DOHH2 (cell line): ENCODE results near the gene B4GALNT3.

Experiments used
- H3F3A ChIP-seq: fragments of 200-600 bp; sonication (generic), shearing (Covaris generic); 2 replicates; pipeline ENCODE4 v1.6.0; 2016; ENCODE audit warnings: antibody characterized with exemption, mild to moderate bottlenecking; ENCODE audit not compliant: control insufficient read depth, insufficient read depth
- H3K27ac ChIP-seq: fragments of 200-600 bp; sonication (generic); 2 replicates; pipeline ENCODE4 v1.5.1; 2014; ENCODE audit warnings: low read depth, mild to moderate bottlenecking, low read length, moderate library complexity
- H3K27me3 ChIP-seq: fragments of 200-600 bp; sonication (generic); 2 replicates; pipeline ENCODE4 v1.6.1; 2014; ENCODE audit warnings: mild to moderate bottlenecking, low read length, mixed read lengths; ENCODE audit not compliant: control insufficient read depth
- H3K36me3 ChIP-seq: fragments of 200-600 bp; sonication (generic); 2 replicates; pipeline ENCODE4 v1.6.1; 2014; ENCODE audit warnings: mild to moderate bottlenecking, low read length, moderate library complexity, mixed read lengths; ENCODE audit not compliant: control insufficient read depth
- H3K4me1 ChIP-seq: fragments of 200-600 bp; sonication (generic); 2 replicates; pipeline ENCODE4 v1.6.1; 2014; ENCODE audit warnings: mild to moderate bottlenecking, low read length, mixed read lengths; ENCODE audit not compliant: control insufficient read depth
- H3K4me2 ChIP-seq: fragments of 200-600 bp; sonication (generic); 2 replicates; pipeline ENCODE4 v1.6.0; 2014; ENCODE audit warnings: mild to moderate bottlenecking, low read length, moderate library complexity
- H3K4me3 ChIP-seq: fragments of 200-600 bp; sonication (generic); 2 replicates; pipeline ENCODE4 v1.5.1; 2014; ENCODE audit warnings: mild to moderate bottlenecking, low read length, mixed read lengths
- H3K79me2 ChIP-seq: fragments of 200-600 bp; sonication (generic); 2 replicates; pipeline ENCODE4 v1.6.1; 2014; ENCODE audit warnings: mild to moderate bottlenecking, low read length, mixed read lengths; ENCODE audit not compliant: control insufficient read depth
- H3K9me2 ChIP-seq: fragments of 200-600 bp; sonication (generic); replicated peaks from 2 replicates; pipeline ENCODE4 v1.6.1; 2014; ENCODE audit warnings: mild to moderate bottlenecking, low read length, mixed read lengths; ENCODE audit not compliant: control insufficient read depth
- H3K9me3 ChIP-seq: fragments of 200-600 bp; sonication (generic); 2 replicates; pipeline ENCODE4 v1.6.1; 2014; ENCODE audit warnings: antibody characterized with exemption, low read length, mixed read lengths; ENCODE audit not compliant: control insufficient read depth, insufficient read depth
- H4K20me1 ChIP-seq: fragments of 200-600 bp; sonication (generic); 2 replicates; pipeline ENCODE4 v1.6.0; 2014; ENCODE audit warnings: low read depth, mild to moderate bottlenecking, antibody characterized with exemption, low read length, moderate library complexity; ENCODE audit not compliant: control insufficient read depth, insufficient read depth
- CTCF ChIP-seq: fragments of 200-600 bp; sonication (generic); IDR thresholded peaks from one replicate; pipeline ENCODE4 v1.5.1; 2014; ENCODE audit warnings: antibody characterized with exemption, mild to moderate bottlenecking, low read depth, low read length; ENCODE audit not compliant: poor library complexity, severe bottlenecking
- EZH2phosphoT487 ChIP-seq: fragments of 200-600 bp; sonication (generic); IDR thresholded peaks from 2 replicates; pipeline ENCODE4 v1.6.1; 2017; ENCODE audit warnings: borderline replicate concordance, mild to moderate bottlenecking, antibody characterized with exemption, low read length, moderate library complexity, mixed read lengths

Gene B4GALNT3

GRCh38 chr12:449203-449602 is 10.5 kb upstream of the B4GALNT3 start:
- Histone ChIP-seq H3K9me2 (no peaks in the 10 kb centered on the region), H3K27ac (no peak overlapping the region), H4K20me1 (no peaks in the 10 kb centered on the region), H3K27me3 (peaks cover 5% of the 10 kb centered on the region; the same call in 1 of the 2 replicates), H3K4me3 (no peak overlapping the region), H3F3A (peaks cover 10% of the 10 kb centered on the region), H3K4me2 (no peak overlapping the region), H3K79me2 (no peaks in the 10 kb centered on the region), H3K4me1 (0 out of 2 replicates have a peak, but pooled peaks cover 3% of the 10 kb centered on the region), H3K9me3 (peaks cover 6% of the 10 kb centered on the region), H3K36me3 (no peaks in the 10 kb centered on the region)
- no peak for TF ChIP-seq CTCF
- TF ChIP-seq EZH2phosphoT487, result no peak

- H3K27me3 ChIP-seq, result peaks cover 11% of the 10 kb centered on the region; the same call in 1 of the 2 replicates
- TF ChIP-seq EZH2phosphoT487 (no peak), CTCF (no peak)
- H3K27ac ChIP-seq, result no peak overlapping the region
- no peaks in the 10 kb centered on the region for H3K36me3 ChIP-seq
- H3K4me3 ChIP-seq, result no peak overlapping the region
- H4K20me1 ChIP-seq, result no peaks in the 10 kb centered on the region
- H3F3A ChIP-seq, result peaks cover 10% of the 10 kb centered on the region
- no peaks in the 10 kb centered on the region for H3K9me2 ChIP-seq
- no peak overlapping the region for H3K4me2 ChIP-seq
- peaks cover 6% of the 10 kb centered on the region for H3K9me3 ChIP-seq
- 0 out of 2 replicates have a peak, but pooled peaks cover 3% of the 10 kb centered on the region for H3K4me1 ChIP-seq
- H3K79me2 ChIP-seq, result no peaks in the 10 kb centered on the region
These were observed 9.3 kb upstream of the B4GALNT3 start for GRCh38 chr12:450438-450837.

GRCh38 chr12:452667-453210 is 7.0 kb upstream of the B4GALNT3 start:
- Histone ChIP-seq H3K36me3 (no peaks in the 10 kb centered on the region), H3K9me3 (peaks cover 6% of the 10 kb centered on the region), H3F3A (peaks cover 10% of the 10 kb centered on the region), H3K4me3 (no peak overlapping the region), H3K27me3 (peaks cover 30% of the 10 kb centered on the region), H3K4me2 (no peak overlapping the region), H3K4me1 (0 out of 2 replicates have a peak, but pooled peaks cover 3% of the 10 kb centered on the region), H3K79me2 (no peaks in the 10 kb centered on the region), H3K27ac (no peak overlapping the region), H4K20me1 (no peaks in the 10 kb centered on the region), H3K9me2 (no peaks in the 10 kb centered on the region)
- TF ChIP-seq EZH2phosphoT487 (no peak), CTCF (no peak)
